Thyroid gland (tissue), 4 donors: ENCODE measurements around the gene TPK1.

Experiments used
- CTCF ChIP-seq, 6 experiments: fragments of 200-600 bp in 3 of 6; fragments of 450-650 bp in 3 of 6; sonication (generic) in 3 of 6; IDR thresholded peaks; one replicate each; pipeline ENCODE4 v1.5.1; 2016 to 2019; ENCODE audit warnings: antibody characterized with exemption in 6 of 6, mild to moderate bottlenecking in 2 of 6, inconsistent platforms in 1 of 6, moderate library complexity in 1 of 6
- POLR2A ChIP-seq, 2 donors: fragments of 450-650 bp; IDR thresholded peaks; one replicate each; pipeline ENCODE4 v1.6.1; 2017; ENCODE audit warnings: antibody characterized with exemption in 2 of 2, mild to moderate bottlenecking in 2 of 2, moderate library complexity in 1 of 2

- TF ChIP-seq CTCF (IDR thresholded peaks at IDR 0.05) (no peak), POLR2A (IDR thresholded peaks at IDR 0.05) (no peak)
These were observed 37.5 kb upstream of the TPK1 start for GRCh38 chr7:144873316-144873845.
